Tibial nerve (tissue), 3 donors: ENCODE results near the gene OAS1.

ENCODE experiments used
- POLR2A ChIP-seq, 2 donors: fragments of 450-650 bp; IDR thresholded peaks; one replicate each; pipeline ENCODE4 v1.6.1; 2017; ENCODE audit warnings: antibody characterized with exemption in 2 of 2, mild to moderate bottlenecking in 2 of 2, moderate library complexity in 2 of 2
- TF ChIP-seq, protein P1 (sequence below), 5 experiments: fragments of 200-600 bp in 3 of 5; fragments of 450-650 bp in 2 of 5; sonication (generic) in 3 of 5; IDR thresholded peaks; one replicate each; pipeline ENCODE4 v1.5.1; 2016 to 2019; ENCODE audit warnings: antibody characterized with exemption in 5 of 5, mild to moderate bottlenecking in 3 of 5, moderate library complexity in 2 of 5

DNA sequence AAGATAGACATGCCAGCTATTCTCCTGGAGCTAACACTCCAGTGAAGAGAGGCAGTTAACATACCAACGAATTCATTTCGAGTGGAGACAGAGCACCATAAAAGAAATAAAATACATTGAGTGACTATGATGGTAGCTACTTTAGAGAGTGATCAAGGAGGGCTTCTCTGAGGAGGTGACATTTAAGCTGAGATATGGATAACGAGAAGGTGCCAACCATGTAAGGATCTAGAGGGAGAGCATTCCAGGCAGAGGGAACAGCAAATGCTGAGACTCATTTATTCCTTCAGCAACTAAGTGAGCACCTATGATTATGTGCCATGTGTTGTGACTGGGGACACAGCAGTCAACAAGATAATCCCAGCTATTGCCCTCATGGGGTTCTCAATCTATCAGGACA is 28.3 kb upstream of the OAS1 start:
- TF ChIP-seq, protein P1, sequence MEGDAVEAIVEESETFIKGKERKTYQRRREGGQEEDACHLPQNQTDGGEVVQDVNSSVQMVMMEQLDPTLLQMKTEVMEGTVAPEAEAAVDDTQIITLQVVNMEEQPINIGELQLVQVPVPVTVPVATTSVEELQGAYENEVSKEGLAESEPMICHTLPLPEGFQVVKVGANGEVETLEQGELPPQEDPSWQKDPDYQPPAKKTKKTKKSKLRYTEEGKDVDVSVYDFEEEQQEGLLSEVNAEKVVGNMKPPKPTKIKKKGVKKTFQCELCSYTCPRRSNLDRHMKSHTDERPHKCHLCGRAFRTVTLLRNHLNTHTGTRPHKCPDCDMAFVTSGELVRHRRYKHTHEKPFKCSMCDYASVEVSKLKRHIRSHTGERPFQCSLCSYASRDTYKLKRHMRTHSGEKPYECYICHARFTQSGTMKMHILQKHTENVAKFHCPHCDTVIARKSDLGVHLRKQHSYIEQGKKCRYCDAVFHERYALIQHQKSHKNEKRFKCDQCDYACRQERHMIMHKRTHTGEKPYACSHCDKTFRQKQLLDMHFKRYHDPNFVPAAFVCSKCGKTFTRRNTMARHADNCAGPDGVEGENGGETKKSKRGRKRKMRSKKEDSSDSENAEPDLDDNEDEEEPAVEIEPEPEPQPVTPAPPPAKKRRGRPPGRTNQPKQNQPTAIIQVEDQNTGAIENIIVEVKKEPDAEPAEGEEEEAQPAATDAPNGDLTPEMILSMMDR (IDR thresholded peaks at IDR 0.05) = no peak
- TF ChIP-seq POLR2A (IDR thresholded peaks at IDR 0.05) = no peak
